Measurements from ENCODE around the gene LRG1.

The LRG1 gene

DNA sequence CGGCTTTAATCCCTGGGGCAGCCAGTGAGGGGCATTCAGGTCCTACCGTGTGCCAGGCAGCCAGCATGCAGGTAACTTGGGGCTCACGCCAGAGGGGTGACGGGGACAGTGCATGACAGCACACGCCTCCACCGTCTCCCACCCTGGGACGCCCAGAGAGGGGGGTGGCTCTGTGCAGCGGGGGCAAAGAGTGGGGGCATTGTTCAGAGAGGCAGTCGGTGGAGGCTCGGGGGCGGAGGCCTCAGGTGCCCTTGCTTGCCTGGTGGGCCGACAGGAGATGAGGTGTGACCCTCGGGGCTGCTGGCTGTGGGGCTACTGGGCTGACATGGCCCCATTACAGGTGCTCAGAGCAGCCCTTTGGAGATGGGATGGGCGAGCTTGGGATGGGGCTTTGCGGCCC lies 40.0 kb downstream of the LRG1 start:
- Histone ChIP-seq H3K36me3 (ENCODE audit: control insufficient read depth in 5 of 5, insufficient read depth in 5 of 5, low read length in 5 of 5) (peaks cover 0 to 90% (median 80%) of the 10 kb centered on the region in 5 donors), H3K27me3 (ENCODE audit: control insufficient read depth in 5 of 5, insufficient read depth in 4 of 5, low read length in 5 of 5) (no peaks in the 10 kb centered on the region), H3K9me3 (ENCODE audit: control insufficient read depth in 5 of 5, low read length in 5 of 5) (no peaks in the 10 kb centered on the region), H3K27ac (ENCODE audit: low read depth, low read length) (no peak overlapping the region), H3K4me1 (ENCODE audit: control insufficient read depth in 5 of 5, insufficient read depth in 5 of 5, low read length in 5 of 5) (peaks cover 3 to 35% (median 30%) of the 10 kb centered on the region in 5 donors), H3K9ac (ENCODE audit: low read length in 5 of 5) (no peak overlapping the region), H3K4me3 (ENCODE audit: low read depth in 1 of 5, low read length in 5 of 5) (no peak overlapping the region)

DNA sequence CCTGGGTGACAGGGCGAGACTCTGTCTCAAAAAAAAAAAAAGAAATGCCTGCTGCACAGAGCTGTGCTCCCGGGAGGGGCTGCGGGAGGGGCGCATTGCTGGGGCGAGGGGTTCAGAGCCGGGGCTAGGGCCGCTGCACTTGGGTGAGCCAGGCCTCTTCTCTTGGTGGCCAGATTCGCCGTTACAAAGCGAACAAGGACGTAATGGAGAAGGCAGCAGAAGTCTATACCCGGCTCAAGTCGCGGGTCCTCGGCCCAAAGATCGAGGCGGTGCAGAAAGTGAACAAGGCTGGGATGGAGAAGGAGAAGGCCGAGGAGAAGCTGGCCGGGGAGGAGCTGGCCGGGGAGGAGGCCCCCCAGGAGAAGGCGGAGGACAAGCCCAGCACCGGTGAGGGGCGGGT lies 40.5 kb downstream of the LRG1 start:
- Histone ChIP-seq H3K4me1 (ENCODE audit: control insufficient read depth in 5 of 5, insufficient read depth in 5 of 5, low read length in 5 of 5) (peaks cover 3 to 30% (median 25%) of the 10 kb centered on the region in 5 donors), H3K9ac (ENCODE audit: low read length in 5 of 5) (no peak overlapping the region), H3K27ac (ENCODE audit: low read depth, low read length) (no peak overlapping the region), H3K4me3 (ENCODE audit: low read depth in 1 of 5, low read length in 5 of 5) (no peak overlapping the region), H3K9me3 (ENCODE audit: control insufficient read depth in 5 of 5, low read length in 5 of 5) (no peaks in the 10 kb centered on the region), H3K27me3 (ENCODE audit: control insufficient read depth in 5 of 5, insufficient read depth in 4 of 5, low read length in 5 of 5) (no peaks in the 10 kb centered on the region), H3K36me3 (ENCODE audit: control insufficient read depth in 5 of 5, insufficient read depth in 5 of 5, low read length in 5 of 5) (peaks cover 0 to 90% (median 80%) of the 10 kb centered on the region in 5 donors)

DNA sequence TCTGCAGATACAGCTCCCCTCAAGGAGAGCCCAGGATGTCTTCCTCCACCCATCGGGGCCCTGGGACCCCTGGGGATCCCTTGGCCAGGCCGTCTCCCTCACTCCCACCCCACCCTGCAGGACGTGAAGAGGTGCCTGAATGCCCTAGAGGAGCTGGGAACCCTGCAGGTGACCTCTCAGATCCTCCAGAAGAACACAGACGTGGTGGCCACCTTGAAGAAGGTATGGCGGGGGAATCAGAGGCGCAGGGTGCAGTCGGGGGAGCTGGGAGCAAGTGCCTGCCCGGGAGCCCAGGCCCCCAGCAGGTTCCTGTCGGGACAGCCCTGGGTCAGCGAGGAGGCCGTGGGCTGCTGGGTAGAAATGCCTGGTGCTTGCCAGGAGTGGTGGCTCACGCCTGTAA lies 41.1 kb downstream of the LRG1 start:
- Histone ChIP-seq H3K4me1 (ENCODE audit: control insufficient read depth in 5 of 5, insufficient read depth in 5 of 5, low read length in 5 of 5) (peaks cover 3 to 24% (median 18%) of the 10 kb centered on the region in 5 donors), H3K36me3 (ENCODE audit: control insufficient read depth in 5 of 5, insufficient read depth in 5 of 5, low read length in 5 of 5) (peaks cover 0 to 90% (median 79%) of the 10 kb centered on the region in 5 donors), H3K4me3 (ENCODE audit: low read depth in 1 of 5, low read length in 5 of 5) (no peak overlapping the region), H3K9me3 (ENCODE audit: control insufficient read depth in 5 of 5, low read length in 5 of 5) (no peaks in the 10 kb centered on the region), H3K27me3 (ENCODE audit: control insufficient read depth in 5 of 5, insufficient read depth in 4 of 5, low read length in 5 of 5) (no peaks in the 10 kb centered on the region), H3K9ac (ENCODE audit: low read length in 5 of 5) (no peak overlapping the region), H3K27ac (ENCODE audit: low read depth, low read length) (no peak overlapping the region)

DNA sequence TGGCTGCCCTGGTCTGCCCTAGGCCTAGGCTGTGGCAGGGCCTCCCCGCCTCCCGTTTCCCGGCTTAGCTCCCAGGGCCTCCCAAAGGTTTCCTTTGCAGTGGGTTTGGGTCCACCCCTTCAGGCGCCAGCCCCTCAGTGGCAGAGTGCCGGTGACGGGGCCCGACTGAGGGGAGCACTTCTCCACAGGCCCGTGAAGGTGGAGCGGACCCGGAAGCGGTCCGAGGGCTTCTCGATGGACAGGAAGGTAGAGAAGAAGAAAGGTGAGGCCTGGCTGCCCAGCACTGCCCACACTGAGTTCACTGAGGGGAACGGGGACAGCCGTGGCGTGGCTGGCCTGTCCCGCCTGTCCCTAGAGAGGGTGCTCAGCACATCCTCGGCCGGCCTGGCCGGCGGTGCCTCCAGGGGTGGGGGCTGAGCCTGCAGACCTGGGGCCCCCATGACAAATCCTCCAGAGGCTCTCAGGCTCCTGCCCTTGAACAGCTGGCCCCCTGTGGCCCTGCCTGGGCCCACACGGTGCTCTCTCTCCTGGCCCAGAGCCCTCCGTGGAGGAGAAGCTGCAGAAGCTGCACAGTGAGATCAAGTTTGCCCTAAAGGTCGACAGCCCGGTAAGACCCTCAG lies 42.0 kb downstream of the LRG1 start:
- no peaks in the 10 kb centered on the region for H3K27me3 ChIP-seq (ENCODE audit: control insufficient read depth in 5 of 5, insufficient read depth in 4 of 5, low read length in 5 of 5)
- H3K36me3 ChIP-seq (ENCODE audit: control insufficient read depth in 5 of 5, insufficient read depth in 5 of 5, low read length in 5 of 5): peaks cover 0 to 90% (median 78%) of the 10 kb centered on the region in 5 donors
- H3K4me3 ChIP-seq (ENCODE audit: low read depth in 1 of 5, low read length in 5 of 5): no peak overlapping the region
- H3K27ac ChIP-seq (ENCODE audit: low read depth, low read length): no peak overlapping the region
- H3K4me1 ChIP-seq (ENCODE audit: control insufficient read depth in 5 of 5, insufficient read depth in 5 of 5, low read length in 5 of 5): peaks cover 3 to 16% (median 10%) of the 10 kb centered on the region in 5 donors
- H3K9ac ChIP-seq (ENCODE audit: low read length in 5 of 5): no peak overlapping the region
- no peaks in the 10 kb centered on the region for H3K9me3 ChIP-seq (ENCODE audit: control insufficient read depth in 5 of 5, low read length in 5 of 5)

DNA sequence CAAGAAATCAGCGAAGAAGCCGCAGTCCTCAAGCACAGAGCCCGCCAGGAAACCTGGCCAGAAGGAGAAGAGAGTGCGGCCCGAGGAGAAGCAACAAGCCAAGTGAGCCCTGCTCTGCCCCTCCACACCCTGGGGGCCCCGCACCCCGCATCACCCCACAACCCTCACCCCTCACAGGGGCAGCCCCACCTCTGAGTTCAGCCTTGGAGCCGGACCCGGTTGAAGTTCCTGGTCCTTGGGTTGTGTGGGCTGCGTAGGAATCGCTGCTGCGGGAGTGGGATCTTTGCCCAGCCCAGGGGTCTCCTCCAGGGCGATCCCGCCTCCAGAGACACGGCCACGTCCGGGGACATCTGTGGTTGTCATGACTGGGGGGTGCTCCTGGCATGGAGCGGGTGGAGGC lies 43.5 kb downstream of the LRG1 start:
- Histone ChIP-seq H3K9ac (ENCODE audit: low read length in 5 of 5) (no peak overlapping the region), H3K4me3 (ENCODE audit: low read depth in 1 of 5, low read length in 5 of 5) (no peak overlapping the region), H3K36me3 (ENCODE audit: control insufficient read depth in 5 of 5, insufficient read depth in 5 of 5, low read length in 5 of 5) (peaks cover 0 to 89% (median 73%) of the 10 kb centered on the region in 5 donors), H3K27me3 (ENCODE audit: control insufficient read depth in 5 of 5, insufficient read depth in 4 of 5, low read length in 5 of 5) (no peaks in the 10 kb centered on the region), H3K4me1 (ENCODE audit: control insufficient read depth in 5 of 5, insufficient read depth in 5 of 5, low read length in 5 of 5) (peaks cover 0 to 3% (median 0%) of the 10 kb centered on the region in 5 donors), H3K9me3 (ENCODE audit: control insufficient read depth in 5 of 5, low read length in 5 of 5) (no peaks in the 10 kb centered on the region), H3K27ac (ENCODE audit: low read depth, low read length) (no peak overlapping the region)

DNA sequence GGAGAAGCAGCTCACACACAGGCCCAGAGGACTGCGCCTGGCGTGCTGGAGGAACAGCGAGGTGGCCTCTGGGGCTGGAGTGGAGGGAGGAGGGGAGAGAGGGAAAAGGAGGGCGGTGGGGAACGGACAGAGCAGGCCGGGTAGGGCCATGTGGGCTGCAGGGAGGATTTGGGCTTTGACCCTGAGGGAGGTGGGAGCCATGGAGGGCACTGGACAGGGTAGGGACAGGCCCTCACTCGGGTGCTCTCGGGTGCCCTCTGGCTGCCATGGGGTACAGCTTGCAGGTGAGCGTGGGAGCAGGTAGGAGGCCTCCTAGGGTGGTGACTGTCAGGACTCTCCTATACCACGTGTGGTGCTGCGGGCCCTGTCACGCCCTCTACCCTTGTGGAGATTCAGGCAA lies 44.4 kb downstream of the LRG1 start:
- no peaks in the 10 kb centered on the region for H3K27me3 ChIP-seq (ENCODE audit: control insufficient read depth in 5 of 5, insufficient read depth in 4 of 5, low read length in 5 of 5)
- H3K9me3 ChIP-seq (ENCODE audit: control insufficient read depth in 5 of 5, low read length in 5 of 5): no peaks in the 10 kb centered on the region
- peaks cover 0 to 85% (median 67%) of the 10 kb centered on the region in 5 donors for H3K36me3 ChIP-seq (ENCODE audit: control insufficient read depth in 5 of 5, insufficient read depth in 5 of 5, low read length in 5 of 5)
- H3K4me1 ChIP-seq (ENCODE audit: control insufficient read depth in 5 of 5, insufficient read depth in 5 of 5, low read length in 5 of 5): no peaks in the 10 kb centered on the region
- H3K4me3 ChIP-seq (ENCODE audit: low read depth in 1 of 5, low read length in 5 of 5): no peak overlapping the region
- H3K9ac ChIP-seq (ENCODE audit: low read length in 5 of 5): no peak overlapping the region
- no peak overlapping the region for H3K27ac ChIP-seq (ENCODE audit: low read depth, low read length)

DNA sequence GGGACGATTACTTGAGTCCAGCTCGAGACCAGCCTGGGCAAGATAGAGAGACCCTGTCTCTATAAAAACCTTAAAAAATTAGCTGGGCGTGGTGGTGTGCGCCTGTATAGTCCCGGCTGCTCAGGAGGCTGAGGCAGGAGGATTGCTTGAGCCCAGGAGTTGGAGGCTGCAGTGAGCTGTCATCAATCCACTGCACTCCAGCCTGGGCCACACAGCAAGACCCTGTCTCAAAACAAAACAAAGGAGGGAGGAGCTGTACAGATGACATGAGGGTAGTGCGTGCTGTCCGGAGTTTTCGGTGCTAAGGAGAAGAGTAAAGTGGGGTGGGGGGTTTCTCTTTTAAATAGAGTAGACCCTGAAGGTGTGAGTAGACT lies 45.2 kb downstream of the LRG1 start:
- Histone ChIP-seq H3K4me1 (ENCODE audit: control insufficient read depth in 5 of 5, insufficient read depth in 5 of 5, low read length in 5 of 5) (no peaks in the 10 kb centered on the region), H3K36me3 (ENCODE audit: control insufficient read depth in 5 of 5, insufficient read depth in 5 of 5, low read length in 5 of 5) (peaks cover 0 to 85% (median 72%) of the 10 kb centered on the region in 5 donors), H3K4me3 (ENCODE audit: low read depth in 1 of 5, low read length in 5 of 5) (no peak overlapping the region), H3K27me3 (ENCODE audit: control insufficient read depth in 5 of 5, insufficient read depth in 4 of 5, low read length in 5 of 5) (no peaks in the 10 kb centered on the region), H3K9me3 (ENCODE audit: control insufficient read depth in 5 of 5, low read length in 5 of 5) (no peaks in the 10 kb centered on the region), H3K9ac (ENCODE audit: low read length in 5 of 5) (no peak overlapping the region), H3K27ac (ENCODE audit: low read depth, low read length) (no peak overlapping the region)

DNA sequence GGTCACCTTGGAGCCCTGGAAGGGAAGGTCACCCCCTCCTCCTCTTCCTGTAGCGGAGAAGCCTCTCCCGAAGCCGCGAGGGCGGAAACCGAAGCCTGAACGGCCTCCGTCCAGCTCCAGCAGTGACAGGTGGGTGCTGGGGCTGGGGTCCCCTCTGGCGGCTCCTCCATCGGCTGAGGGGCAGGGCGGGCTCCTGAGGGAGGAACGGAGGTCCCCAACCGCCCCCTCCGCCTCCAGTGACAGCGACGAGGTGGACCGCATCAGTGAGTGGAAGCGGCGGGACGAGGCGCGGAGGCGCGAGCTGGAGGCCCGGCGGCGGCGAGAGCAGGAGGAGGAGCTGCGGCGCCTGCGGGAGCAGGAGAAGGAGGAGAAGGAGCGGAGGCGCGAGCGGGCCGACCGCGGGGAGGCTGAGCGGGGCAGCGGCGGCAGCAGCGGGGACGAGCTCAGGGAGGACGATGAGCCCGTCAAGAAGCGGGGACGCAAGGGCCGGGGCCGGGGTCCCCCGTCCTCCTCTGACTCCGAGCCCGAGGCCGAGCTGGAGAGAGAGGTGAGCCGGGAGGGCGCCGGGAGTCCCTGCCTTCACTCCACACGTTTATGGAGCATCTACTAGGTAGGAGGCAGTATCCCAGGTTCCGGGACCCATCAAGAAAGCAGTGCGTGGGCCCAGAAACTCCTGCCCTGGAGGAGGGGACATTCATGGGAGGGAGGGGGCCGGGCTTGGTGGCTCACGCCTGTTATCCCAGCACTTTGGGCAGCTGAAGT lies 45.7 kb downstream of the LRG1 start:
- H3K36me3 ChIP-seq (ENCODE audit: control insufficient read depth in 5 of 5, insufficient read depth in 5 of 5, low read length in 5 of 5): peaks cover 0 to 89% (median 74%) of the 10 kb centered on the region in 5 donors
- H3K27me3 ChIP-seq (ENCODE audit: control insufficient read depth in 5 of 5, insufficient read depth in 4 of 5, low read length in 5 of 5): no peaks in the 10 kb centered on the region
- H3K4me3 ChIP-seq (ENCODE audit: low read depth in 1 of 5, low read length in 5 of 5): no peak overlapping the region
- H3K9me3 ChIP-seq (ENCODE audit: control insufficient read depth in 5 of 5, low read length in 5 of 5): no peaks in the 10 kb centered on the region
- no peaks in the 10 kb centered on the region for H3K4me1 ChIP-seq (ENCODE audit: control insufficient read depth in 5 of 5, insufficient read depth in 5 of 5, low read length in 5 of 5)
- no peak overlapping the region for H3K9ac ChIP-seq (ENCODE audit: low read length in 5 of 5)
- no peak overlapping the region for H3K27ac ChIP-seq (ENCODE audit: low read depth, low read length)

DNA sequence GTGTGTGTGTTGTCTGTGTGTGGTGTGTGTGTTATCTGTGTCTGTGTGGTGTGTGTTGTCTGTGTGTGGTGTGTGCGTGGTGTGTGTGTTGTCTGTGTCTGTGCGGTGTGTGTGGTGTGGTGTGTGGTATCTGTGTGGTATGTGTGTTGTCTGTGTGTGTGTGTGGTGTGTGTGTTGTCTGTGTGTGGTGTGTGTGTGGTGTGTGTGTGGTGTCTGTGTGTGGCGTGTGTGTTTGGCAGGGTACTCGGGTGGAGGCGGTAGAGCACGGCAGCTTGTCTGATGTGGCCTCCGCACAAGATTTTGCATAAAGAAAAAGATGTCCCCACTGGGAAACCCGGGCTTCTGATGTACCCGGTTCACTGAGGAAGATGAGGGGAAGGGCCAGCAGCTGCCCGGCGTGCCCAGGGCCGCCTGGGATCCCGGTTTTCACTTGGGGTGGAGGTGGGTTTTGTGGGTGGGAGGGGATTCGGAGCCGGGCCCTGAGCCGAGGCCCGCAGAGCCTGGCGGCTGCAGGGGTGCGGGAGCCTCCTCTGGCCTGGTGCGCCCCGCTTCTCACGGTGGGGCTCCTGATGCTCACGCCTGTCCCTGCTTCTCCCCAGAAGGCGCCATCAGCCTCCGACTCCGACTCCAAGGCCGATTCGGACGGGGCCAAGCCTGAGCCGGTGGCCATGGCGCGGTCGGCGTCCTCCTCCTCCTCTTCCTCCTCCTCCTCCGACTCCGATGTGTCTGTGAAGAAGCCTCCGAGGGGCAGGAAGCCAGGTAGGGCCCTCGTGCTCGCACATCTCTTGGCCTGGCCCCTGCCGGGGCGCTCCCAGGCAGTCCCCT lies 46.5 kb downstream of the LRG1 start:
- H3K9ac ChIP-seq (ENCODE audit: low read length in 5 of 5): no peak overlapping the region
- peaks cover 0 to 90% (median 76%) of the 10 kb centered on the region in 5 donors for H3K36me3 ChIP-seq (ENCODE audit: control insufficient read depth in 5 of 5, insufficient read depth in 5 of 5, low read length in 5 of 5)
- H3K27ac ChIP-seq (ENCODE audit: low read depth, low read length): no peak overlapping the region
- H3K4me3 ChIP-seq (ENCODE audit: low read depth in 1 of 5, low read length in 5 of 5): no peak overlapping the region
- H3K27me3 ChIP-seq (ENCODE audit: control insufficient read depth in 5 of 5, insufficient read depth in 4 of 5, low read length in 5 of 5): no peaks in the 10 kb centered on the region
- no peaks in the 10 kb centered on the region for H3K9me3 ChIP-seq (ENCODE audit: control insufficient read depth in 5 of 5, low read length in 5 of 5)
- no peaks in the 10 kb centered on the region for H3K4me1 ChIP-seq (ENCODE audit: control insufficient read depth in 5 of 5, insufficient read depth in 5 of 5, low read length in 5 of 5)

All from subcutaneous abdominal adipose tissue (tissue), 5 donors.